HTR-8/SVneo (cell line): ENCODE data around the gene GRK2.
"Not testable (repeated sequence)": the region's sequence is repeated elsewhere in the genome, so short reads cannot be mapped to it uniquely, and the experiment has no call there.

Source experiments
- DNase-seq: peaks from one replicate; pipeline ENCODE4 v3.0.0; 2011; ENCODE audit warnings: low spot score, mixed read lengths; ENCODE audit not compliant: insufficient read length
- FAIRE-seq: peaks from 2 replicates; lab custom pipeline; 2011; peaks lifted over from hg19 to GRCh38; lab: Jason Lieb, UNC

Gene GRK2

DNA sequence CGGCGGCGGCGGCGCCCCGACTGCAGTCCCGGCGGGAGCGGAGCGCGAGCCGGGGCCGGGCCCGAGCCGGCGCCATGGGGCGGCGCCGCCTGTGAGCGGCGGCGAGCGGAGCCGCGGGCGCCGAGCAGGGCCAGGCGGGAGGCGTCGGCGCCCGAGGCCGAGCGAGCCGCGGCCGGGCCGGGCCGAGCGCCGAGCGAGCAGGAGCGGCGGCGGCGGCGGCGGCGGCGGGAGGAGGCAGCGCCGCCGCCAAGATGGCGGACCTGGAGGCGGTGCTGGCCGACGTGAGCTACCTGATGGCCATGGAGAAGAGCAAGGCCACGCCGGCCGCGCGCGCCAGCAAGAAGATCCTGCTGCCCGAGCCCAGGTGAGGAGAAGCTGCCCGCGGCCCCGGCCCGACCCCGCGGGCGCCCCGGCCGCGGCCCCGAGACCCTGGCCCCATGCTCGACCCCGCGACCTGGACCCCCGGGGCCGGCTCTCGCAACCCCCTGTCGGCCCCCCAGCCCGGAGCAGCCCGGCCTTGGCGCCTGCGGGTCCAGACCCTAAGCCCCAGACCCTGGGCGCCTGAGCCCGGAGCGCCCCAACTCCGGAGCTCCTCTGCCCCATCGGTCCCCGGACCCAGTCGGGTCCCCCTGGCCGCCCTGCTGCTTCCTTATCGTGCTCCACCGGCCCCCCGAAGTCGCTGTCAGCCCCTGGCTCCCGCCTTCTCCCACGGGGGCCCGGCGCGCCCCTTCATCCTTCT, at the start of gene GRK2:
Gene GRK2 (plus strand): TSS at position 25 of the 739 bp plus-strand sequence. CDS start 227 bp downstream, at position 252.
- FAIRE-seq (no peak), DNase-seq (peak; percentile 67)

DNA sequence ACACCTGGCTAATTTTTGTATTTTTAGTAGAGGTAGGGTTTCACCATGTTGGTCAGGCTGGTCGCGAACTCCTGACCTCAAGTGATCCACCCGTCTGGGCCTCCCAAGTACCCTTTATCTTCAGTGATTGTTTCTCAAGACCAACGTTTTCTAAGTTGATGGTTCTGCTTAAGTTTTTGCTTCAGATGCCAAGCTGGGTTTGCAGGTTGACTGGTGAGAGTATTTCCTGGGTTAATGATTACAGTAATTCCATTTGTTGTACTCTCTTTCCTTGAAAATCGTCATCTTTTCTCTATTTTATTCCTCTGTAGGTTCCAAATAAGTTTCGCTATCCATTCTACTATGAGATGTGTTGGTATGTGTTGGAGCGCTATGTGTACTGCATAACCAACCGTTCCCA, 38.5 kb upstream of the GRK2 start:
- FAIRE-seq: no peak
- no peak for DNase-seq

DNA sequence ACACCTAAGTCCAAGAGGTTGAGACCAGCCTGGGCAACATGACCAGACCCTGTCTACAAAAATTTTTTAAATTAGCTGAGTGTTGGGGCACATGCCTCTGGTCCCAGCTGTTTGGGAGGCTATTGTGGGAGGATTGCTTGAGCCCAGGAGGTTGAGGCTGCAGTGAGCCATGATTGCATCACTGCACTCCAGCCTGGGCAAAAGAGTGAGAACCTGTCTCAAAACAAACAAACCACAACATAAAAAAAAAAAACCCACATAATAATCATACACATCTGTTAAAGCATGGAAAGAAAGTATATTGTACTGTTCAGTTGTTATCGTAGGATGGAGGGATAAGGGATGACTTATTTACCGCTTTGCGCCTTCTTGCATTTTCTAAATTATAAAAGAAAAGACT, 35.9 kb upstream of the GRK2 start:
- DNase-seq: no peak
- no peak for FAIRE-seq

DNA sequence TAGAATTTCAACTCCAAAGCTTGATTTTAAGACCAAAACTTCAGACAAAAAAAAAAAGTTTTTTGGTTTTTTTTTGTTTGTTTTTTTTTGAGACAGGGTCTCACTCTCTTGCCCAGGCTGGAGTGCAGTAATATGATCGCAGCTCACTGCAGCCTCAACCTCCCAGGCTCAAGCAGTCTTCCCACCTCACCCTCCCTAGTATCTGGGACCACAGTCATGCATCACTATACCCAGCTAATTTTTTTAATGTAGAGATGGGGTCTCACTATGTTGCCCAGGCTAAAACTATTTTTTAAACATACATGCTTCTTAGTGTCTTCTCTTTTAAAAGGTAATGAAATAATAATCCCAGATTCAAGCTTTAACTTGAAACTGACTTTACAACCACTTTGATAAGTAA, 35.4 kb upstream of the GRK2 start:
- DNase-seq (no peak), FAIRE-seq (no peak)

GRCh38 chr11:67233584-67234190, 32.6 kb upstream of the GRK2 start:
- no peak for DNase-seq
- FAIRE-seq: no peak

- not testable (repeated sequence) for FAIRE-seq, DNase-seq
These were observed 31.7 kb upstream of the GRK2 start for GRCh38 chr11:67234571-67234970.

GRCh38 chr11:67237574-67237973, 28.7 kb upstream of the GRK2 start:
- DNase-seq (no peak), FAIRE-seq (no peak)

DNA sequence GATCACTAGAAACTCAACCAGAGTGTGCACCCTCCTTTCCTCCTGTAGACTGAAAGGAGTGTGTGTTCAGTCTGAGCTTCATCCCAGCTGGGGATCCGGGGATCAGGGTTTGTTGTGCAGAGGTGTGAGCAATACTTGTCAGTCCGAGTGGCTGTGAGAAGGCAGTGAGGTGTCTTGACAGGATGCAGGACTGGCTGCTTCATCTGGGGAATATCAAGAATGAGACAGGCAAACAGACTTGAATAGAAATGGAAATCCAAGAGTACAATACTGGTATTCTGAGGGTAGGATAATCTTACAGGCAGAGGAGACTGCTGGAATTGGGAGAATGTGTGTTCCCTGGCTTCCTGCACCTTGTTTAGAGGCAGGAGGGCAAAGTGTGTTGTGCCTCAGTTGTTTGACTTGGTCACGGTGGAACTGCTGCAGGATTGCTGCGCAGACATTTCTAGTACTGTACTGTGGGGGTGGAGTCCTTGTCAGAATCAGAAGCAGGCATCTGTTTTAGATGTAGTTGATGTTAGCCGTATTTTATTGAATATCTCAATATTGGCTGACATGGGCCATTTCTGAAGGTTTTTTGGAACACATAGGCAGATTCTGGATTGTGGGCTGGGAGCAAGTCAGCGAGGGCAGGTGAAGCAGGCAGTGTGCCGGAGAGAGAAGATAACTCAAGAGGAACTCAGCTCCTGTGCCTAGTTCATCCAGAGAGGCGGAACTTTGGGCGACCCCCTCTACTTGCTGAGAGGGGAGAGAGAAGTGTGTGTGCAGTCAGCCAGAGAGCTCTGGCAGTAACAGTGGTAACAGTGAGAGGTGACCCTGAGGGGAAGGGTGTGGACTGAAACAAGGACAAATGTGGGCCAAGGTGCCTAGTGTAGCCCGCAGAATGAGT, 27.1 kb upstream of the GRK2 start:
- peak; percentile 69 for FAIRE-seq

GRCh38 chr11:67239783-67240575, 26.3 kb upstream of the GRK2 start:
- FAIRE-seq (peak; percentile 98), DNase-seq (peak; percentile 100)

More for the DNA sequence above, 27.1 kb upstream of the GRK2 start:
- DNase-seq: no peak

- peak; percentile 82 for FAIRE-seq
- DNase-seq: peak; percentile 52
These were observed 25.5 kb upstream of the GRK2 start for GRCh38 chr11:67240576-67241389.

DNA sequence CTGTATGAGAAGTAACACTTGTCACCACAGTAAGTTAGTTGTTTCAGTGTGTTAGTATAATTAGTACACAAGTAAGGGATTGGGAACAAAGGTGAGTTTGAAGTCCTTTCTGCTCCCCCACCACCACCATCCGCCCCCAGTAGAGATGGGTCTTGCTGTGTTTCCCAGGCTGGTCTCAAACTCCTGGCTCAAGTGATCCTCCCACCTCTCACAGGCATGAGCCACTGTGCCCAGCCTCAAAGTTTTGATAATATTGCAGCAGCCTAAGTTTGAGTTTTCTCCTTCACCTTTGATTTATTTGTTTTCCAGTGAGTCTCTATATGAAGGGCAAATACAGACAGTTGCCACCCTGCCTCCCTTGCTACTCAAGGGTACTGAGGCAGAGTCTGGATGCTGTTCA, 23.7 kb upstream of the GRK2 start:
- DNase-seq (no peak), FAIRE-seq (no peak)

DNA sequence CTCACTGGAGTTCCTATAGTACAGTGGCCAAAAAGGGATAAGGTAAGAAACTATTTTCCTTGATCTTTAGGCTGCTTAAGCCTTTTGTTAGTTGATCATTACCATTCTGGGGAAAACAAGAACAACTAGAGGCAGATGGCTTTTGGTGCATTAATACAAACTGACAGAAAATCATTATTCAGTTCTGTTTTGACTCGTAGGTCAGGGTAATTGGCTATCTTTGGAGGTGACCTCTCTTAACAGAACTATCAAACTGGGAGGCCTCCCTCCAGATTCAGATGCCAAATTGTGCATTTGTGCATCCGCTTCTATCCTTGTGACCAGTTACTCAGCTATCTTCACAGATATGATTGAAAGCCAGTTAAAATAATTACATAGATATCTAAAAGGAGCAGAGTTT, 23.2 kb upstream of the GRK2 start:
- FAIRE-seq: no peak

DNA sequence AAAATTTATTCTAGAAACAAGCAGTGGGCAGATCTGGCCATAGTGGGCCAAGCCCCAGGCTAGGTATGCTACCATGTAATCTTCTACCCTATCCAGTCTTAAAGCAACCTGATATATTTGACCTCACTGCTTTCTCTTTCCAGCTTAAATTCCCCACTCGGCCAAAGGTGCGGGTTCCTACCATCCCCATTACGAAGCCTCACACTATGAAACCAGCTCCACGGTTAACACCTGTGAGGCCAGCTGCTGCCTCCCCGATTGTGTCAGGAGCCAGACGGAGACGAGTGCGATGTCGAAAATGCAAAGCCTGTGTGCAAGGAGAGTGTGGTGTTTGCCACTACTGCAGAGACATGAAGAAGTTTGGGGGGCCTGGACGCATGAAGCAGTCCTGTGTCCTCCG, 21.2 kb upstream of the GRK2 start:
- FAIRE-seq (no peak), DNase-seq (no peak)

More for the DNA sequence above, 23.2 kb upstream of the GRK2 start:
- DNase-seq: no peak

DNA sequence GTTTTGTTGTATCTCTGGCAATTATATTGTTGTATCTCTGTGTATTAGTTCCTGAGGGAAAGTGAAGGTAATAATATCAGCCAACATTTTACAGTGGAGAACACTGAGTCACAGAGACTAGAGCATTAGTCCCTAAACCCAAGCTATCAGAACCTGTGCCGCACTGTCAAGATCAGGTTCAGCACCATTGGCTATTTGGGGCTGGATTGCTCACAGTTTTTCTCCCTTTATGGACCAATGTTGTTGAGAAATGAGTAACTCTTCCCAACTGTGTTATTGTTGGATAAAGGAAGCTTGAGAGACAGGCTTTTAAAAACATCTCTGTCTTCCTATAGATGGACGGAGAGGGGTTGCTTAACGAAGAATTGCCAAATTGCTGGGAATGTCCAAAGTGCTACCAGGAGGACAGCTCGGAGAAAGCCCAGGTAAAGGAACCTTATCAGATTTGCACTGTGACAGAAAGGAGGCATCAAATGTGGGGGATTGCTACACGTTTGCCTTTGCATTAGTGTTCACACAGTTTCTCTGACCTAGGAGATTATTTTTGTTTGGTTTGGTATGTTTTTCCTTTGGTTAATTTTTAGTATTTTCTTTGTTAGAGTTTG, 18.2 kb upstream of the GRK2 start:
- DNase-seq: no peak
- FAIRE-seq: no peak

DNA sequence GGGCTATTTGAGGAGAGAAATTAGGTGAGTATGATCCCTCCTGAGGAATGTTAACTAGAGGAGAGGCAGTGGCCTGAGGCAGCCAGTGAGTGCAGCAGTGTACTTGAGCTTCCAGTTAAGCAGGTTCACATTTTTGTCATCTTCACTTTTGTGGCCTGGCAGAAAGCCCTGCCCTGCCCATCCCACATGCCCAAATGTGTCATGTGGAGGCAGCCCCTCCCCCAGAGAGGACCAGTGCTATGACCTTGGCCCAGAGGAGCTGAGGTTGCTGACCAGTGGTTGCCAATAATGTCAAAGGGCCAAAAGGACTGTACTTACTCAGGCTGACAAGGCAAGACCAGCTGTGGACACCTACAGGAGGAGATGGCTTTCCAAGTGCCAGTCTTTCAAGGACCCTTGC, 17.6 kb upstream of the GRK2 start:
- peak; percentile 4 for FAIRE-seq
- DNase-seq: no peak

DNA sequence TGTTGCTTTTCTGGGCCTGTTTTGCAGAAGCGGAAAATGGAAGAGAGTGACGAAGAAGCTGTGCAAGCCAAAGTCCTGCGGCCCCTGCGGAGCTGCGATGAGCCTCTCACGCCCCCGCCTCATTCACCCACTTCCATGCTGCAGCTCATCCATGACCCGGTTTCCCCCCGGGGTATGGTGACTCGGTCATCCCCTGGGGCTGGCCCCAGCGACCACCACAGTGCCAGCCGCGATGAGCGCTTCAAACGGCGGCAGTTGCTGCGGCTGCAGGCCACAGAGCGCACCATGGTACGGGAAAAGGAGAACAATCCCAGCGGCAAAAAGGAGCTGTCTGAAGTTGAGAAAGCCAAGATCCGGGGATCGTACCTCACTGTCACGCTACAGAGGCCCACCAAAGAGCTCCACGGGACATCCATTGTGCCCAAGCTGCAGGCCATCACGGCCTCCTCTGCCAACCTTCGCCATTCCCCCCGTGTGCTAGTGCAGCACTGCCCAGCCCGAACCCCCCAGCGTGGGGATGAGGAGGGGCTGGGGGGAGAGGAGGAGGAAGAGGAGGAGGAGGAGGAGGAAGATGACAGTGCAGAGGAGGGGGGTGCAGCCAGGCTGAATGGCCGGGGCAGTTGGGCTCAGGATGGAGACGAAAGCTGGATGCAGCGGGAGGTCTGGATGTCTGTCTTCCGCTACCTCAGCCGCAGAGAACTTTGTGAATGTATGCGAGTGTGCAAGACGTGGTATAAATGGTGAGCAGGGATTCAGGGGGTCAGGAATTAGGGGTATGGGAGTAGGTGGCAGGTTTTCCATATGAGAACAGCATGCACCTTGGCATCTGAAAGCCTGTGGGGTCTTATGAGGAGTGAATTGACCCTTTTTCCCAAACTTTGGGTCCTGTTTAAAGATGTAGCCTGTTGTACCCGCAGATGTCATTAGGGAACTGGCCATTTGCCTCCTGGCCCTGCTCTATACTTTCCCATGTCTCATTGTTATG, 15.9 kb upstream of the GRK2 start:
- no peak for FAIRE-seq
- DNase-seq: no peak

GRCh38 chr11:67251841-67252240, 14.4 kb upstream of the GRK2 start:
- no peak for DNase-seq
- FAIRE-seq: no peak

GRCh38 chr11:67252831-67253239, 13.4 kb upstream of the GRK2 start:
- peak; percentile 48 for FAIRE-seq
- DNase-seq: no peak
